WERI-Rb-1 (cell line): ENCODE measurements around the gene MTCL1.
"Not testable (repeated sequence)": the region's sequence is repeated elsewhere in the genome, so short reads cannot be mapped to it uniquely, and the experiment has no call there.

Experiments
- DNase-seq: peaks from one replicate; pipeline ENCODE4 v3.0.0-alpha.2; 2020
- H3K27ac ChIP-seq: fragments of 250-450 bp; sonication (Bioruptor Pico); 2 replicates; pipeline ENCODE4 v1.5.1; 2020; ENCODE audit warnings: mild to moderate bottlenecking, moderate library complexity
- H3K27me3 ChIP-seq: fragments of 250-450 bp; sonication (Bioruptor Pico); 2 replicates; pipeline ENCODE4 v1.5.1; 2021; ENCODE audit warnings: mild to moderate bottlenecking, low read depth, moderate library complexity; ENCODE audit not compliant: insufficient read depth, severe bottlenecking
- H3K36me3 ChIP-seq: fragments of 250-450 bp; sonication (Bioruptor Pico); 2 replicates; pipeline ENCODE4 v1.5.1; 2020; ENCODE audit warnings: mild to moderate bottlenecking, moderate library complexity
- H3K4me3 ChIP-seq: 2 replicates; pipeline ENCODE4 v1.5.1; 2011; ENCODE audit warnings: low read depth, mild to moderate bottlenecking, control low read depth, low read length
- H3K9me3 ChIP-seq: fragments of 250-450 bp; sonication (Bioruptor Pico); 2 replicates; pipeline ENCODE4 v1.5.1; 2021; ENCODE audit warnings: mild to moderate bottlenecking, moderate library complexity; ENCODE audit not compliant: severe bottlenecking
- TF ChIP-seq, protein P1 (sequence below): IDR thresholded peaks from 2 replicates; pipeline ENCODE4 v1.5.1; 2011; ENCODE audit warnings: low read depth, mild to moderate bottlenecking, control low read depth, inconsistent platforms, low read length

MTCL1 gene

DNA sequence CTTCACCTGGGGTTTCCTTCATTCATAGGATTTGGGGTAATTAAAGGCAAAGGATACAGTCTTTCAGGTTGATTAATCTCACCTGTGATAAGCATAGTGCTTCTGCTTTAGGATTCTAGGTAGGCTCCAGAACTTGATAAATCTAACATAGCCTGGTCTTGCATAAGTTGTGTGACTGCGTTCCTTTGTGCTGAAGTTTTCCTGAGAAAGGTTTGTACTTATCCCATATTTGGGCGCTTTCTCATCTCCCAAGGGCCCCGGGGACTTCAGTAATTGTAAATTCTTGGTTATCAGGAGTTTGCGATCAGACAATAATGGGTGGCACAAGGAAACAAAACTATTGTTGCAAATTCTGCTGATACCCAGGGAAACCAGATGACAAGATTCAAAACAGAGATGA lies 53.1 kb downstream of the MTCL1 start:
- H3K27ac ChIP-seq: no peak overlapping the region
- TF ChIP-seq, protein P1, sequence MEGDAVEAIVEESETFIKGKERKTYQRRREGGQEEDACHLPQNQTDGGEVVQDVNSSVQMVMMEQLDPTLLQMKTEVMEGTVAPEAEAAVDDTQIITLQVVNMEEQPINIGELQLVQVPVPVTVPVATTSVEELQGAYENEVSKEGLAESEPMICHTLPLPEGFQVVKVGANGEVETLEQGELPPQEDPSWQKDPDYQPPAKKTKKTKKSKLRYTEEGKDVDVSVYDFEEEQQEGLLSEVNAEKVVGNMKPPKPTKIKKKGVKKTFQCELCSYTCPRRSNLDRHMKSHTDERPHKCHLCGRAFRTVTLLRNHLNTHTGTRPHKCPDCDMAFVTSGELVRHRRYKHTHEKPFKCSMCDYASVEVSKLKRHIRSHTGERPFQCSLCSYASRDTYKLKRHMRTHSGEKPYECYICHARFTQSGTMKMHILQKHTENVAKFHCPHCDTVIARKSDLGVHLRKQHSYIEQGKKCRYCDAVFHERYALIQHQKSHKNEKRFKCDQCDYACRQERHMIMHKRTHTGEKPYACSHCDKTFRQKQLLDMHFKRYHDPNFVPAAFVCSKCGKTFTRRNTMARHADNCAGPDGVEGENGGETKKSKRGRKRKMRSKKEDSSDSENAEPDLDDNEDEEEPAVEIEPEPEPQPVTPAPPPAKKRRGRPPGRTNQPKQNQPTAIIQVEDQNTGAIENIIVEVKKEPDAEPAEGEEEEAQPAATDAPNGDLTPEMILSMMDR: no peak
- no peaks in the 10 kb centered on the region for H3K9me3 ChIP-seq
- H3K4me3 ChIP-seq: no peak overlapping the region
- no peaks in the 10 kb centered on the region for H3K27me3 ChIP-seq
- DNase-seq: no peak
- H3K36me3 ChIP-seq: no peaks in the 10 kb centered on the region; the same call in none of the 2 replicates

DNA sequence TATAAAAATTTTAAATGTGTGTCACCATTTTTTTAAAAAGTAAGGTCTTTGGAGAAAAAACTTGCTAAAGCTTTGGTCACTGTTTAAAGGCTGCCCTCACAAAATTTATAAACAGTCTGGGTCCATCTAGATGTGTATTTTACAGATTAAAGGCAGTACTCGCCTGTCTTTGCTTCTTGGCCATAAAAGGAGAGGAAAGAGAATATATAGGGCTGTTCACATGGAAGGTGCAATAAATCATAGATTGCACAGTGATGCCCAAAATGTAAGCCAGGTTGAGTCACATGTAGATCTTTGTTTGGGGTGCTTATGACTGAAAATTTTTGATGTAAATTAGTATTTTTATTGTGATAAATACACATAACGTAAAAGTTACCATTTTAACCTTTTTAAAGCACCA lies 55.6 kb downstream of the MTCL1 start:
- Histone ChIP-seq H3K4me3 (no peak overlapping the region), H3K27ac (no peak overlapping the region), H3K27me3 (no peaks in the 10 kb centered on the region), H3K36me3 (no peaks in the 10 kb centered on the region; the same call in none of the 2 replicates), H3K9me3 (no peaks in the 10 kb centered on the region)
- TF ChIP-seq, protein P1: no peak
- no peak for DNase-seq

DNA sequence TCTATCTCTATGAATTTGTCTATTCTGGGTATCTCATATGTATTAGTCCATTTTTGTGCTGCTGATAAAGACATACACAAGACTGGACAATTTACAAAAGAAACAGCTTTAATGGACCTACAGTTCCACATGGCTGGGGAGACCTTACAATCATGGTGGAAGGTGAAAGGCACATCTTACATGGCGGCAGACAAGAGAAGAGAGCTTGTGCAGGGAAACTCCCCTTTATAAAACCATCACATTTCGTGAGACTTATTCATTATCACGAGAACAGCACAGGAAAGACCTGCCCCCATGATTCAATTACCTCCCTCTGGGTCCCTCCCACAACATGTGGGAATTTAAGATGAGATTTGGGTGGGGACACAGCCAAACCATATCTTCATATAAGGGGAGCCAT lies 56.2 kb downstream of the MTCL1 start:
- not testable (repeated sequence) for DNase-seq, H3K4me3 ChIP-seq, H3K27ac ChIP-seq, H3K27me3 ChIP-seq, H3K36me3 ChIP-seq, H3K9me3 ChIP-seq

DNA sequence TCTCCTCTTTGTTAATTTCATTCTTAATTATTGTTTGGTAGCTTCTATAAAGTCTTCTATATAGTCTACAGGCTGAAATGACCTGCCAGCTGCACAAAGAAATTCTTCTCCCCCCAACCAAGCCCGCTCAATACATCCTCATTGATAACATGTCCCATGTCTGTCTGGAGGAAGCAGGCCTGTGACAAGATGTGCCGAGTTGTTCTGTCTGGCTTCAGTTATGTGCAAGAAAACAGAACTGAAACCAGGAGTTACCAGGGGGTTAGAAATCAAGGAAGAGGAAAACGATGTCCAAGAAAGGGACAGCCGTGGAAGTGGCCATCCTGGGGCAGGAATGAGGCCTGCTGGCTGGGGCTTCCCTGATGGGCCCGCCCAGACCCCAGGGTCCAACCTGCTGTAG lies 57.6 kb downstream of the MTCL1 start:
- no peak for DNase-seq
- TF ChIP-seq, protein P1: no peak
- Histone ChIP-seq H3K9me3 (no peaks in the 10 kb centered on the region), H3K27me3 (no peaks in the 10 kb centered on the region), H3K27ac (no peak overlapping the region), H3K4me3 (no peak overlapping the region), H3K36me3 (no peaks in the 10 kb centered on the region; the same call in none of the 2 replicates)

DNA sequence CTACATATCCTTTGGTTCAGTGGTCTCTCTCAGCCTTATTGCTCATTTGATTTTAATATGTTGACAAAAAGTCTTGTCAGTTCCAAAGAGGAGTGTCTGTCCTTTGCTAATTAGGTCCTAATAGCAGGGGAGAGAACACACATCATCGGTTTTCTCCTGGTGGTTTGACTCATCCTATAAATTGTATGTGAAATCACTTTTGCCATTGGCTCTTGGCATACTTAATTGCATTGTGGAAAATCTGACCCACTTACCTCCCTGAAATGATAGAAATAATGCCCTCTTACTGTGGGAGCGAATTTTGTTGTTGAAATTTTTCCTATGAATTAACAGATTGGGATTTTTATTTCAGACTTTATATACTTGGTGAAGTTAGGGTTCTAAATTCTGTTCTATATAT lies 58.3 kb downstream of the MTCL1 start:
- DNase-seq: no peak
- Histone ChIP-seq H3K4me3 (no peak overlapping the region), H3K9me3 (no peaks in the 10 kb centered on the region), H3K27ac (no peak overlapping the region), H3K36me3 (no peaks in the 10 kb centered on the region; the same call in none of the 2 replicates), H3K27me3 (no peaks in the 10 kb centered on the region)
- TF ChIP-seq, protein P1: no peak

DNA sequence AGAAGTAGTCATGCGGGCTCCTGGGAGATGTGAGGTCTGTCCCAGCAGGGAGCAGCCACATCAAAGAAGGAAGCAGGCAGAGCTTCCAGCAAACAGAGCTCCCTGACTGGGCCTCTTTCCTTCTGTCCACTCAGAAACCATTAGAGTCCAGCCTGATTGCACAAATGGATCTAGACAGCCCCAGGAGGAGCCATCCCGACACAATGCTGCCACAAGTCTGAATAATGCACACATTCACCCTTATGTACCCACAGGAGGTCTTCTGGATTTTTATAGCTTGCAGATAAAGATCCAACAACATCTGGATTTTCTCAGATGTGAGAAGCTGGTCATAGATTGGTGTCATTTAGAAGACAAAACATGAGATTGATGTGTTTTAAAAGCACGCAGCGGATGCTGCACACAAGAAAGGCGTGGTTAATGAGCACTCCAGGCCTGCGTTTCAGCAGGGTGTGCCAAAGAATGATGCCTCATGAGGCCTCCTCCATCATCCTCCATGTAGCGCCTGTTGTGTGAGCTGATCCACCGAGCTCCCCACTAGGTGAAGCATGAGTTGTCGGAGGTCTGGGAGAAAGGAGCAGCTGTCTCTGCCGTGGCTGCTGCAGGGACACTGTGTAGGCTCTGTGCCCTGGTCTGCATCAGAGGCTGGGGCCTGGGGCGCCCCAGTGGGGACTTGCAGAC lies 60.6 kb downstream of the MTCL1 start:
- TF ChIP-seq, protein P1: no peak
- Histone ChIP-seq H3K36me3 (no peaks in the 10 kb centered on the region; the same call in none of the 2 replicates), H3K27me3 (no peaks in the 10 kb centered on the region), H3K27ac (no peak overlapping the region), H3K9me3 (no peaks in the 10 kb centered on the region), H3K4me3 (no peak overlapping the region)
- DNase-seq: no peak
